HCT116 (cell line): Measurements from ENCODE around the gene TRMT1. TPM values are rescaled to one million over a fixed set of nuclear protein-coding genes. Genes with fewer than 3 reads are reported as not detected.

Source experiments
- ATAC-seq: fragments of 200-7000 bp; cut with Tn5 transposase; 2 replicates; pipeline ENCODE4 v1.9.1; 2020; ENCODE audit warnings: mild to moderate bottlenecking, moderate library complexity
- BruUV-seq: library from RNA; stranded (reverse); fragments of 400-500 nt; replicated peaks from 2 replicates; lab custom pipeline; 2021; lab: Mats Ljungman, UMichigan
- CTCF ChIA-PET: fragments of 300-600 bp; sonication (Branson Sonifier 250); formaldehyde crosslinking; loops from one replicate; lab custom pipeline; 2021; ENCODE audit warnings: antibody characterized with exemption; lab: Charles Lee
- POLR2A ChIA-PET: fragments of 300-600, 350-600 bp; sonication (Branson Sonifier 250); formaldehyde crosslinking; loops from one replicate; lab custom pipeline; 2021; ENCODE audit warnings: antibody characterized with exemption; lab: Charles Lee
- RAD21 ChIA-PET, 2 experiments: fragments of 300-600 bp; sonication (Branson Sonifier 250); formaldehyde crosslinking; loops; one replicate each; lab custom pipeline; 2023; ENCODE audit warnings: low total read pairs in 2 of 2; ENCODE audit not compliant: uncharacterized antibody in 2 of 2, unreplicated experiment in 2 of 2, low non-redundant PET in 1 of 2; lab: Charles Lee
- DNase-seq: peaks from one replicate; pipeline ENCODE4 v3.0.0-alpha.2; 2010; ENCODE audit warnings: low read depth, low spot score
- H2AFZ ChIP-seq: fragments of 200-600 bp; shearing (Covaris generic), sonication (generic); 2 replicates; pipeline ENCODE4 v1.6.1; 2017; ENCODE audit warnings: low read depth, mixed run types, mixed read lengths, antibody characterized with exemption, low read length; ENCODE audit not compliant: poor library complexity, severe bottlenecking
- H3K27ac ChIP-seq: 2 replicates; pipeline ENCODE4 v1.5.1; 2012; ENCODE audit warnings: low read depth, low read length
- H3K27me3 ChIP-seq: fragments of 200-600 bp; sonication (generic); 2 replicates; pipeline ENCODE4 v1.6.1; 2016; ENCODE audit warnings: mixed run types, low read length, mixed read lengths; ENCODE audit not compliant: insufficient read depth
- H3K36me3 ChIP-seq, 2 experiments: fragments of 200-500 bp in 1 of 2; fragments of 200-600 bp in 1 of 2; sonication (Bioruptor generic) in 1 of 2; sonication (generic) in 1 of 2; 2 replicates each; pipeline versions ENCODE4 v1.5.1 to v1.6.1; 2014 to 2016; ENCODE audit warnings: low read length in 2 of 2, inconsistent platforms in 1 of 2, mixed read lengths in 1 of 2, mixed run types in 1 of 2; ENCODE audit not compliant: insufficient read depth in 2 of 2, control insufficient read depth in 1 of 2
- H3K4me1 ChIP-seq, 2 experiments: fragments of 200-600 bp in 1 of 2; sonication (generic) in 1 of 2; 2 replicates each; pipeline versions ENCODE4 v1.5.1 to v1.6.1; 2012 to 2017; ENCODE audit warnings: low read length in 2 of 2, inconsistent platforms in 1 of 2, mild to moderate bottlenecking in 1 of 2, mixed read lengths in 1 of 2, mixed run types in 1 of 2, moderate library complexity in 1 of 2; ENCODE audit not compliant: insufficient read depth in 2 of 2, control insufficient read depth in 1 of 2
- H3K4me2 ChIP-seq: fragments of 200-600 bp; sonication (generic); 2 replicates; pipeline ENCODE4 v1.6.1; 2017; ENCODE audit warnings: mixed run types, low read length, mixed read lengths
- H3K4me3 ChIP-seq, 2 experiments: fragments of 200-600 bp in 1 of 2; sonication (generic) in 1 of 2; replicated peaks in 1 of 2; 2 replicates each; pipeline ENCODE4 v1.5.1; 2011 to 2016; ENCODE audit warnings: low read length in 2 of 2, control low read depth in 1 of 2, low read depth in 1 of 2, mild to moderate bottlenecking in 1 of 2, mixed read lengths in 1 of 2, mixed run types in 1 of 2
- H3K79me2 ChIP-seq: fragments of 200-600 bp; sonication (generic); 2 replicates; pipeline ENCODE4 v1.6.1; 2017; ENCODE audit warnings: mild to moderate bottlenecking, mixed run types, low read length, moderate library complexity, mixed read lengths; ENCODE audit not compliant: insufficient read depth
- H3K9ac ChIP-seq: fragments of 200-600 bp; sonication (generic); 2 replicates; pipeline ENCODE4 v1.6.1; 2016; ENCODE audit warnings: low read length, mixed read lengths
- H3K9me2 ChIP-seq: fragments of 200-600 bp; sonication (generic), shearing (Covaris generic); 2 replicates; pipeline ENCODE4 v1.6.1; 2017; ENCODE audit warnings: mixed run types, mild to moderate bottlenecking, moderate library complexity; ENCODE audit not compliant: insufficient read depth
- H3K9me3 ChIP-seq, 2 experiments: fragments of 200-500 bp in 1 of 2; fragments of 200-600 bp in 1 of 2; sonication (Bioruptor generic) in 1 of 2; sonication (generic) in 1 of 2; 2 replicates each; pipeline ENCODE4 v1.6.1; 2014 to 2017; ENCODE audit warnings: low read length in 2 of 2, mixed read lengths in 2 of 2, inconsistent platforms in 1 of 2, low read depth in 1 of 2, mild to moderate bottlenecking in 1 of 2, mixed run types in 1 of 2, moderate library complexity in 1 of 2; ENCODE audit not compliant: control insufficient read depth in 1 of 2, insufficient read depth in 1 of 2
- H4K20me1 ChIP-seq: fragments of 200-600 bp; sonication (generic), shearing (Covaris generic); 2 replicates; pipeline ENCODE4 v1.6.1; 2017; ENCODE audit warnings: mixed run types, mild to moderate bottlenecking, moderate library complexity; ENCODE audit not compliant: insufficient read depth
- CBX3 ChIP-seq: IDR thresholded peaks from 2 replicates; pipeline ENCODE4 v1.6.1; 2012; ENCODE audit warnings: low read depth
- CEBPB ChIP-seq: IDR thresholded peaks from 2 replicates; pipeline ENCODE4 v1.6.1; 2012; ENCODE audit warnings: low read depth
- ELF1 ChIP-seq: IDR thresholded peaks from 2 replicates; pipeline ENCODE4 v1.6.1; 2012; ENCODE audit warnings: low read depth, borderline replicate concordance
- EZH2 ChIP-seq: fragments of 200-600 bp; sonication (generic); IDR thresholded peaks from 2 replicates; pipeline ENCODE4 v1.6.1; 2017; ENCODE audit warnings: antibody characterized with exemption, mixed run types
- EZH2phosphoT487 ChIP-seq: fragments of 200-600 bp; IDR thresholded peaks from 2 replicates; pipeline ENCODE4 v1.6.1; 2018; ENCODE audit warnings: antibody characterized with exemption, borderline replicate concordance
- FOSL1 ChIP-seq: IDR thresholded peaks from 2 replicates; pipeline ENCODE4 v1.6.1; 2012; ENCODE audit warnings: low read depth
- JUND ChIP-seq: IDR thresholded peaks from 2 replicates; pipeline ENCODE4 v1.6.1; 2012
- POLR2A ChIP-seq: IDR thresholded peaks from 2 replicates; pipeline ENCODE4 v1.7.0; 2011; ENCODE audit warnings: borderline replicate concordance; ENCODE audit not compliant: insufficient read depth, insufficient read length; ENCODE audit errors: extremely low read depth
- RAD21 ChIP-seq: IDR thresholded peaks from 2 replicates; pipeline ENCODE4 v1.6.1; 2012; ENCODE audit warnings: low read depth, mild to moderate bottlenecking
- SIN3A ChIP-seq: IDR thresholded peaks from 2 replicates; pipeline ENCODE4 v1.6.1; 2012; ENCODE audit warnings: low read depth
- SP1 ChIP-seq: IDR thresholded peaks from 2 replicates; pipeline ENCODE4 v1.6.1; 2012; ENCODE audit warnings: low read depth
- SRF ChIP-seq: IDR thresholded peaks from 2 replicates; pipeline ENCODE4 v1.6.1; 2012; ENCODE audit warnings: low read depth
- TCF7L2 ChIP-seq: IDR thresholded peaks from 2 replicates; pipeline ENCODE4 v1.7.0; 2011; ENCODE audit warnings: borderline replicate concordance, inconsistent platforms; ENCODE audit not compliant: insufficient read depth, insufficient read length; ENCODE audit errors: extremely low read depth
- ZFX ChIP-seq: fragments of 450-650 bp; IDR thresholded peaks from 2 replicates; pipeline ENCODE4 v1.6.1; 2017
- ZNF274 ChIP-seq: fragments of 200-500 bp; sonication (Bioruptor generic); IDR thresholded peaks from 2 replicates; pipeline ENCODE4 v1.6.1; 2014; ENCODE audit warnings: mild to moderate bottlenecking, low read depth, low read length, inconsistent platforms
- intact Hi-C: fragments of 100-400 bp; cut with micrococcal nuclease; formaldehyde crosslinking; loops from 2 replicates; pipeline ENCODE4 v1.10.0; 2022
- total RNA-seq: library from RNA; stranded (reverse); gene quantifications from one replicate; pipeline ENCODE4 v1.2.1, GENCODE V29; 2021; ENCODE audit not compliant: unreplicated experiment
- TF ChIP-seq, protein P1 (sequence below), 3 experiments: fragments of 200-600 bp in 1 of 3; sonication (generic) in 1 of 3; IDR thresholded peaks in 2 of 3; conservative IDR thresholded peaks in 1 of 3; 2 replicates each; pipeline ENCODE4 v1.5.1; 2012 to 2017; ENCODE audit warnings: low read depth in 2 of 3, low read length in 2 of 3, antibody characterized with exemption in 1 of 3, borderline replicate concordance in 1 of 3, control low read depth in 1 of 3, mild to moderate bottlenecking in 1 of 3, mixed read lengths in 1 of 3, mixed run types in 1 of 3, moderate library complexity in 1 of 3; ENCODE audit not compliant: insufficient read depth in 1 of 3
- TF ChIP-seq, protein P2 (sequence below): IDR thresholded peaks from 2 replicates; pipeline ENCODE4 v1.6.1; 2012
- TF ChIP-seq, protein P3 (sequence below): IDR thresholded peaks from 2 replicates; pipeline ENCODE4 v1.6.1; 2012

The TRMT1 gene
- total RNA-seq, 1 experiment from 2014 or later, result 84.4 TPM

DNA sequence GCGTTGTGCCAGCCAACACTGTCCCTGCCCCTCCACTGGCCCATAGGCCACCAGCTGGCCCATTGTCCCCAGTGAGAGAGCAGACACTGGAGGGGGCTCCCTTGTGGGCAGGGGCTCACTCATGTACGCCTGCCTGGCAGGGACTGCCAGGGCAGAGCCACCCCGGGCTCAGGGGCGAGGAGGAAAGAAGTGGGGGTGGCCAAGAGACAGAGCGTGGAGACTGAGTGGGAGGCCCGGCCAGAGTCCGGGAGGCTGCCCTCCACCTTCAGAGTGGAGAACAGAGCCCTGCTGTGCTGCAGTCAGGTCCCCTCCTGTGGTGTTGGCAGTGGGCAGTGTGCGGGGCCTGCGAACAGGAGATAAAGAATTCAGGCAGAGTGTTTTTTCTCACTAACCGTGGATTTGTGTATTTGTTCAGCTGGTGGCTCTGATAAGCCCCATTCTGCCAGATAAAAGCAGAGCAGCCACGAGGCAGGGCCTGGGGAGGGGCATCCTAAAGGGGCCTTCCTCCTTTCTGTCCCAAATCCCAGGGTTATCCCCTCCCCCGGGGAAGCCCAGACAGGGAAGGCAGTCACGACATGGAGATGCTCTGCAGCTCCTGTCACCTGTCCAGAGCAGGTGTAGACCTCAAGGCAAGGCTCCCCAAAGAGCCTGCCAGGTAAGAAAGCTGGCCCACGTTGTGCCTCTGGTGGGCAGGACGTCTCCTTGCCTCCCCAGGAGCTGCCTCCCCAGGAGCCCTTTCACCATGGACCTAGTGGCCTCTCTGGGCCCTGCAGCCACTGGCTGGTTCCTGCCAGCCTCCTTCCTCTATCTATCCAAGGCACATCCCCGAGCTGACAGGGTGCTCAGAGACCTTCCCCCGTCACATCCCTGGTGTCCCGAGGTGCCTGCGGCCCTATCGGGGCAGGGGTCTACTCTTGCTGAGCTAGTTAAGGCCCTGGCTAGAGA lies 46.9 kb downstream of the TRMT1 start (continued):
- TF ChIP-seq, protein P1, sequence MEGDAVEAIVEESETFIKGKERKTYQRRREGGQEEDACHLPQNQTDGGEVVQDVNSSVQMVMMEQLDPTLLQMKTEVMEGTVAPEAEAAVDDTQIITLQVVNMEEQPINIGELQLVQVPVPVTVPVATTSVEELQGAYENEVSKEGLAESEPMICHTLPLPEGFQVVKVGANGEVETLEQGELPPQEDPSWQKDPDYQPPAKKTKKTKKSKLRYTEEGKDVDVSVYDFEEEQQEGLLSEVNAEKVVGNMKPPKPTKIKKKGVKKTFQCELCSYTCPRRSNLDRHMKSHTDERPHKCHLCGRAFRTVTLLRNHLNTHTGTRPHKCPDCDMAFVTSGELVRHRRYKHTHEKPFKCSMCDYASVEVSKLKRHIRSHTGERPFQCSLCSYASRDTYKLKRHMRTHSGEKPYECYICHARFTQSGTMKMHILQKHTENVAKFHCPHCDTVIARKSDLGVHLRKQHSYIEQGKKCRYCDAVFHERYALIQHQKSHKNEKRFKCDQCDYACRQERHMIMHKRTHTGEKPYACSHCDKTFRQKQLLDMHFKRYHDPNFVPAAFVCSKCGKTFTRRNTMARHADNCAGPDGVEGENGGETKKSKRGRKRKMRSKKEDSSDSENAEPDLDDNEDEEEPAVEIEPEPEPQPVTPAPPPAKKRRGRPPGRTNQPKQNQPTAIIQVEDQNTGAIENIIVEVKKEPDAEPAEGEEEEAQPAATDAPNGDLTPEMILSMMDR (IDR thresholded peaks at IDR 0.05 in 2 of 3, conservative IDR thresholded peaks at IDR 0.05 in 1 of 3; ENCODE audit: borderline replicate concordance in 1 of 3, insufficient read depth in 1 of 3, low read depth in 2 of 3, low read length in 2 of 3), result no peak
- TF ChIP-seq SIN3A, result no peak
- TF ChIP-seq, all 23 proteins: peak for 0

DNA sequence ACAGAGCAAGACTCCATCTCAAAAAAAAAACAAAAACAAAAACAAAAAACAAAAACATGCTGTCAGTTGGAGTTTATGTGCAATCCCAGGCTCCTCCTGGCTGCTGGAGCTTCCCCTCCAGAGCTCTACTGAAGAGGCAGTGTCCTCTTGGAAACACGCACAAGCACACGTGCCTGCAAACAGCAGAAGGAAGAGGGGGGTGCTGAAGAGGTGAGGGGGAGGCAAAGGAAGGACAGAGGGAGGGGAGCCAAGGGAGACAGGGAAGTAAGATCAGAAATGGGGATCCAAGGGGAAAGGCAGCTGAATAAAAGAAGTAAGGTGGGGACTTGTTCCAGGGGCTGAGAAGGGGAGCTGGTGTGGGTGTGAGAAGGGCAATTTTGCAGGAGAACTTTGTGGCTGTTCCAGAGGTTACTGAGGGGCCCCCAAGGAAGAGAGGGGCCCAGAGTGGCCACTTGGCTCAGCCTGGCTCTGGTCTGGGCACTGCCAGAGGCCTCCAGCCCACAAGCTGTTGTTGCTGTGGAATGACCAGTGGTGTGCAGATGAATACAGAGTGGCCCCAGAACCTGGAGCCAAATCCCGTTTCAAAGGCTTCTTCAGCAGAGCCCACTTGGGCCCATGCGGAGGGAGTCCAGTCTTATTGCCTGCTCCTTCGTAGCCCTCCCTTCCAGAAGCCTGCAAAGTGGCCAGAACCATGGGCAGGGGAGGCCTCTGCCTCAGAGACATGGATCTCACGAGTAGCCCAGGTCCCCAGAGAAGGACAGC lies 48.3 kb downstream of the TRMT1 start:
- RAD21 ChIA-PET, result no interaction called here
- H3K4me2 ChIP-seq, result no peak overlapping the region
- H3K4me3 ChIP-seq, result no peak overlapping the region
- no peak overlapping the region for H3K9ac ChIP-seq
- no TSS peak for BruUV-seq
- no peaks in the 10 kb centered on the region for H3K9me3 ChIP-seq
- no peaks in the 10 kb centered on the region for H3K27me3 ChIP-seq
- POLR2A ChIA-PET, result no interaction called here
- DNase-seq (no peak), ATAC-seq (no peak)
- intact Hi-C loops, result no loop called here
- no peak overlapping the region for H3K27ac ChIP-seq
- no peaks in the 10 kb centered on the region for H3K36me3 ChIP-seq
- H4K20me1 ChIP-seq, result no peaks in the 10 kb centered on the region
- TF ChIP-seq, protein P1 (IDR thresholded peaks at IDR 0.05 in 2 of 3, conservative IDR thresholded peaks at IDR 0.05 in 1 of 3; ENCODE audit: borderline replicate concordance in 1 of 3, insufficient read depth in 1 of 3, low read depth in 2 of 3, low read length in 2 of 3), result no peak
- TF ChIP-seq ELF1, result no peak
- TF ChIP-seq POLR2A, result no peak
- TF ChIP-seq SIN3A, result no peak
- TF ChIP-seq, protein P2, sequence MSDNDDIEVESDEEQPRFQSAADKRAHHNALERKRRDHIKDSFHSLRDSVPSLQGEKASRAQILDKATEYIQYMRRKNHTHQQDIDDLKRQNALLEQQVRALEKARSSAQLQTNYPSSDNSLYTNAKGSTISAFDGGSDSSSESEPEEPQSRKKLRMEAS, result no peak
- TF ChIP-seq ZNF274, result no peak
- no peak for TF ChIP-seq CEBPB
- no peak for TF ChIP-seq TCF7L2
- TF ChIP-seq ZFX, result no peak
- no peak for TF ChIP-seq FOSL1
- no peak for TF ChIP-seq JUND
- TF ChIP-seq EZH2phosphoT487, result no peak
- TF ChIP-seq SRF, result no peak
- no peak for TF ChIP-seq CBX3
- TF ChIP-seq, protein P3, sequence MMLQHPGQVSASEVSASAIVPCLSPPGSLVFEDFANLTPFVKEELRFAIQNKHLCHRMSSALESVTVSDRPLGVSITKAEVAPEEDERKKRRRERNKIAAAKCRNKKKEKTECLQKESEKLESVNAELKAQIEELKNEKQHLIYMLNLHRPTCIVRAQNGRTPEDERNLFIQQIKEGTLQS, result no peak
- no peak for TF ChIP-seq SP1
- no peak for TF ChIP-seq EZH2
- no peak for TF ChIP-seq RAD21
- CTCF ChIA-PET, result interaction anchor here (1.5 kb wide), 1 partner anchor 91 kb away, joined by 3 read pairs; no protein-coding TSS in a partner anchor
- H3K9me2 ChIP-seq, result no peaks in the 10 kb centered on the region
- no peaks in the 10 kb centered on the region for H3K4me1 ChIP-seq
- H2AFZ ChIP-seq, result no peak overlapping the region
- H3K79me2 ChIP-seq, result no peaks in the 10 kb centered on the region
